AG09319 (cell line): ENCODE data around the gene VPS4A.
A peak's percentile ranks its signal among the peaks of the same experiment; 100 is the strongest.
"Not testable (repeated sequence)": the region's sequence is repeated elsewhere in the genome, so short reads cannot be mapped to it uniquely, and the experiment has no call there.

Experiments used
- DNase-seq: peaks from one replicate; pipeline ENCODE4 v3.0.0-alpha.2; 2010; ENCODE audit warnings: low read depth; ENCODE audit errors: extremely low read depth
- TF ChIP-seq, protein P1 (sequence below): IDR thresholded peaks from 2 replicates; pipeline ENCODE4 v1.5.1; 2011; ENCODE audit warnings: low read depth, mild to moderate bottlenecking, inconsistent platforms, low read length, moderate library complexity

The VPS4A gene

DNA sequence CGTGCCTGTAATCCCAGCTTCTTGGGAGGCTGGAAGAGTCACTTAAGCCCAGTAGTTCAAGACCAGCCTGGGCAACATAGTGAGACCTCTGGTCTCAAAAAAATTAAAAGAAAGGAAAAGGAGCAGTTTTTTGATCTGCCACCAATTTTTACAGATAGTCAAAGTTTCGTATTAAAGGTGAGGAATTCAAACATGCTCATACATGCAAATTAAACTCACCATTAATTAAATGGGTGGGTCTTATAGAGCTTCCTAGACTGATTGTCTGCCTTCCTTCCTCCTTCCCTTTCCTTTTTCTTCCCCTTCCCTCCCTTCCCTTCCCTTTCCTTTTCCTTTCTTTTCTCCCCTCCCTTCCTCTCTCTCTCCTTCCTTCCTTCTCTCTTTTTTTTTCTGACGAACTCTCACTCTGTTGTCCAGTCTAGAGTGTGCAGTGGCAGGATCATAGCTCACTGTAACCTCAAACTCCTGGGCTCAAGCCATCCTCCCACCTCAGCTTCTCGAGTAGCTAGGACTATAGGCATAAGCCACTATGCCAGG is 36.4 kb upstream of the VPS4A start:
- TF ChIP-seq, protein P1, sequence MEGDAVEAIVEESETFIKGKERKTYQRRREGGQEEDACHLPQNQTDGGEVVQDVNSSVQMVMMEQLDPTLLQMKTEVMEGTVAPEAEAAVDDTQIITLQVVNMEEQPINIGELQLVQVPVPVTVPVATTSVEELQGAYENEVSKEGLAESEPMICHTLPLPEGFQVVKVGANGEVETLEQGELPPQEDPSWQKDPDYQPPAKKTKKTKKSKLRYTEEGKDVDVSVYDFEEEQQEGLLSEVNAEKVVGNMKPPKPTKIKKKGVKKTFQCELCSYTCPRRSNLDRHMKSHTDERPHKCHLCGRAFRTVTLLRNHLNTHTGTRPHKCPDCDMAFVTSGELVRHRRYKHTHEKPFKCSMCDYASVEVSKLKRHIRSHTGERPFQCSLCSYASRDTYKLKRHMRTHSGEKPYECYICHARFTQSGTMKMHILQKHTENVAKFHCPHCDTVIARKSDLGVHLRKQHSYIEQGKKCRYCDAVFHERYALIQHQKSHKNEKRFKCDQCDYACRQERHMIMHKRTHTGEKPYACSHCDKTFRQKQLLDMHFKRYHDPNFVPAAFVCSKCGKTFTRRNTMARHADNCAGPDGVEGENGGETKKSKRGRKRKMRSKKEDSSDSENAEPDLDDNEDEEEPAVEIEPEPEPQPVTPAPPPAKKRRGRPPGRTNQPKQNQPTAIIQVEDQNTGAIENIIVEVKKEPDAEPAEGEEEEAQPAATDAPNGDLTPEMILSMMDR: no peak
- DNase-seq: no peak

GRCh38 chr16:69276148-69277115 is 34.7 kb upstream of the VPS4A start:
- DNase-seq: peak; percentile 95
- TF ChIP-seq, protein P1: no peak

DNA sequence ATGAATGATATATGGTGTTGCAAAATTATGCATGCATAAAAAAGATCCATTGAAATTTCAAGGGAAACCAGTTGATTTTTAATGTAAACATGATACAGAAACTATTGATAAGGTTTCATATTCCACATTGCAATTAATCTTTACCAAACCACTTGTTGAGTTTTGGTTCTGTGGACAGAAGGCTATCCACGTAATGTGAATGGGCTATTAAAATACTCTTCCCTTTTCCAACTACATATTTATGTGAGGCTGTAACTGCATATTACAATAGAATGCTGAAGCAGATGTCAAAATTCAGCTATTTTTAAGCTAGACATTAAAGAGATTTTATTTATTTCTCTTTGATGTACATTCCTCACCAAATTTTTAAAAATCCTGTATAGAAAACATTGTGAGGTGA is 33.7 kb upstream of the VPS4A start:
- DNase-seq: no peak
- TF ChIP-seq, protein P1: no peak

DNA sequence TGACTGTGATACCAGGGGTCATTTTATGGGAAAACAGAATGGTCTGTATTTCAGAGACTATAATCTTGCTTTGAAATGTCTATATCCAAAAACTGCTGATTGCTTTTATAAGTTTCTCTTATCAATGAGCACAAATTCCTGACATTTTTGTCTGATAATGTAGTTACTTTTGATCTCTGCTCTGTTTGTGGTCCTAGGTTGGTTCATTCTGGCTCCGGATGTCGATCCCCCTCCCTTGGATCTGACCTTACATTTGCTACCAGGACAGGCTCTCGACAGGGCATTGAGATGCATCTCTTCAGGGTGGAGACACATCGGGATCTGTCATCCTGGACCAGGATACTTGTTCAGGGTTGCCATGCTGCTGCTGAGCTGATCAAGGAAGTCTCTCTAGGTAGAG is 27.3 kb upstream of the VPS4A start:
- TF ChIP-seq, protein P1: no peak
- DNase-seq: no peak

DNA sequence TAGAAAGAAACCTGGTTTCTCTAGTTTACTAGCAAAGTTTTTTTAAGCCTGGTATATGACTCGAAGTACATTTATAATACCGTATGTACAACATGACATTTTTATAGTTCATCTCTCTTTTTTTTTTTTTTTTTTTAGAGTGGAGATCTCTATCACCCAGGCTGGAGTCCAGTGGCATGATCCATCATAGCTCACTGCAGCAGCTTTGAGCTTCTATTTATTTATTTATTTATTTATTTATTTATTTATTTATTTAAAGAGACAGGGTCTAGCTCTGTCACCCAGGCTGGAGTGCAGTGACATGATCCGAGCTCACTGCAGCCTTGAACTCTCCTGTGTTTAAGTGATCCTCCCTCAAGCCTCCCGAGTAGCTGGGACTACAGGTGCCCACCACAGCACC is 25.9 kb upstream of the VPS4A start:
- DNase-seq: no peak
- TF ChIP-seq, protein P1: no peak

DNA sequence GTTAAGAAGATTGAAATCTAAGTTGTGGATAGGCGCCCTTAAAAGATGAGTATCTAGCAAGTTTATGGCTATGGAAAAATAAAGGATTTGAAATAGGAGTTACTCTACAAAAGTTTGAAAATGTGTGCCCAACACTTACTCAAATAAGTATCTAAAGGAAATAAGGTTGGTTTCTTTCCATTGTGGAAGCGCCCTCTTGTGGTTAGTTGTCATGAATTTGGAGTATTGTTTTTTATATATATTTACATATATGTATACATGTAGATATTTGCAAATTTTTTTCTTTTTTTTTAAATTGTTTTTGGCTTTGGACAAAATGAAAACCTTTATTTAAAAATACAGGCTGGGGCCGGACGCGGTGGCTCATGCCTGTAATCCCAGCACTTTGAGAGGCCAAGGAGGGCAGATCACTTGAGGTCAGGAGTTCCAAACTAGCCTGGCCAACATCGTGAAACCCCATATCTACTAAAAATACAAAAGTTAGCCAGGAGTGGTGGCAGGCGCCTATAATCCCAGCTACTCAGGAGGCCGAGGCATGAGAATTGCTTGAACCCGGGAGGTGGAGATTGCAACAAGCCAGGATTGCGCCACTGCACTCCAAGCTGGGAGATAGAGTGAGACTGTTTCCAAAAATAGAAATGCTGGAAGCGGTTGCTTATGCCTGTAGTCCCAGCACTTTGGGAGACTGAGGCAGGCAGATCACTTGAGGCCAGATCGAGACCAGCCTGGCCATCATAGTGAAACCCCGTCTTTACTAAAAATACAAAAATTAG is 24.0 kb upstream of the VPS4A start:
- DNase-seq: peak; percentile 35
- TF ChIP-seq, protein P1: peak; percentile 39

- not testable (repeated sequence) for DNase-seq
Observed at GRCh38 chr16:69291657-69292056, 19.5 kb upstream of the VPS4A start.
